Astrocyte of the hippocampus (primary cell): ENCODE results near the gene NRARP.
"Not testable (repeated sequence)": the region's sequence is repeated elsewhere in the genome, so short reads cannot be mapped to it uniquely, and the experiment has no call there.

ENCODE experiments used
- DNase-seq: peaks from one replicate; pipeline ENCODE4 v3.0.0; 2011; ENCODE audit warnings: low read depth, low spot score

NRARP gene, protein sequence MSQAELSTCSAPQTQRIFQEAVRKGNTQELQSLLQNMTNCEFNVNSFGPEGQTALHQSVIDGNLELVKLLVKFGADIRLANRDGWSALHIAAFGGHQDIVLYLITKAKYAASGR

DNA sequence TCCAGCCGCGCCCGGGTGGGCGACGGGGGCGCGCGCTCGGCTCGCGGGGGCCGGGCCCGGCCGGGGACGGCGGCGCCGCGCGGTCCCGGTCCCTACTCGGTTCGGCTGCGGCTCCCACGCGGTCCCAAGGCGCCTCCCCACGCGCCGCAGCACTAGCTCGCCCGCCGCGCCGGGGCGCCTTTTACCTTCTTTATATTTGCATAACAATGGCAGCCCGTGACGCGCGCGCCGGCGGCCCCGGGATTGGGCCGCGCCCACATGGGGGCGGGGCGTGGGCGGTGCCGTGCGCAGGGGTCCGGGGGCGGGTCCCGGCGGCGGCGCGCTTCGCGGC, at the start of gene NRARP:
Gene NRARP, minus strand, starts transcription at position 154 of the 331 bp plus-strand sequence. CDS start 343 bp downstream, outside the sequence.
- peak; percentile 94 for DNase-seq

DNA sequence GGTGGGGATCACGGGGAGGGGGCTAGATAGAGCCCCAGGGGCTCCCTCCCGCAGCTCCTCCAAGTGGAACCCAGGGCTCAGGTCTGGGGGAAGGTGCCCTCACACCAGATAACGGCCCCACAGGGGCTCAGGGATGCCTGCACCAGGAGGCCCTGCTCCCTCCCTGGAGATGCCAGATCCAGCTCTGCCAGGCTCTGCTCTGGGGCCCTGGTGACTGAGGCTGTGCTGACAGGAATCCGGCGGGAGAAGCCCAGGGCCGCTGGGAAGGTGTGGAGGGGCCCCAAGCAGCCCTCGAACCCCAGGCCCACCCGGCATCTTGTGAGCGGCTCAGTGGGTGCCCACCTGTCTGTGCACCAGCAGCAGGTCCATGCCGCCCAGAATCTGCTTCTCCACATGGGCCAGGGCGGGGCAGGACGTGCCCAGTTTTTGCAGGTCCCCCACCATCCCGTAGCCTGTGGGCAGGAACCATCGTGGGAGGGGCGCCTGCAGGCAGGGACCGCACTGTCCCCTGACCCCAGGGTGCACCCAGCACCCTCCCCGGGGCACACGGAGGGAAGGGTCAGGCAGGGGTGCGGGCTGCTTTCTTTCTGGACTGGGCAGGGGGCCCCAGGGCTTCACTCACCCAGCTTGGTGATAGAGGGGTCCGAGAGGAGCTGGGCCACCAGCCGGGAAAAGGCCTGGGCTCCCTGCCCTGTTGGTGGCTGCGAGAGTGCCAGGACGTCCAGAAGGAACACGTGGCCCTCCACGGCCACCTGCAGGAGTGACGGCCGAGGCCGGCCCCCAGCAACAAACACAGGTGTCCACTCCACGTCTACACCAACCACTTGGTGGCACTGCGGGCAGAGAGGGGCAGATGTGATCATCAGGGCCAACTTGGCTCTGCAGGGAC, 48.9 kb upstream of the NRARP start:
- no peak for DNase-seq

DNA sequence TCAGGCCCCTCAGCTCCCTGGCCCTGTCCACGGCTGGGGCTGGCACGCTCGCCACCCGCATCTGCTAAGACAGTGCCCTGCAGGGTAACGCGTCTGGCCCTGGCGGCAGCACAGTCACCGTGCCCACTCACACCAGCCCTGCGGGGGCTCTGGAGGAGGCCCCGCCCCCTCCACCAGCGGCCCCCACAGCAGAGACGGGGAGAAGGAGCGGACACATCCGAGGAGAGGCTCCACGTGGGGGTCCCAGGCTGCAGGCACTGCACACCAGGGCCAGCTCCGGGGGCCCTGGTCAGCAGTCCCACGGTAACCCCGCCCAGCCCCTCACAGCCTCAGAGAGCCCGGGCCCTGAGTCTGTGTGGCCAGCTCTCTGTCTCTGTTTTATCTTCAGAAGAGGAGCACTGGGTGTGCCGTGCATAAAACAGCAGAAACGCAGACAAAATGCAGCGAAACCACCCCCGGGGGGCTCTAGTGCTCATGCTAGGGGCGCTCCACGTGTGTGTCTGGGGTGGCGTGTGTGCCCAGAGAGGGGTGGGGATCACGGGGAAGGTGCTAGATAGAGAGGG, 47.5 kb upstream of the NRARP start:
- DNase-seq = no peak

DNA sequence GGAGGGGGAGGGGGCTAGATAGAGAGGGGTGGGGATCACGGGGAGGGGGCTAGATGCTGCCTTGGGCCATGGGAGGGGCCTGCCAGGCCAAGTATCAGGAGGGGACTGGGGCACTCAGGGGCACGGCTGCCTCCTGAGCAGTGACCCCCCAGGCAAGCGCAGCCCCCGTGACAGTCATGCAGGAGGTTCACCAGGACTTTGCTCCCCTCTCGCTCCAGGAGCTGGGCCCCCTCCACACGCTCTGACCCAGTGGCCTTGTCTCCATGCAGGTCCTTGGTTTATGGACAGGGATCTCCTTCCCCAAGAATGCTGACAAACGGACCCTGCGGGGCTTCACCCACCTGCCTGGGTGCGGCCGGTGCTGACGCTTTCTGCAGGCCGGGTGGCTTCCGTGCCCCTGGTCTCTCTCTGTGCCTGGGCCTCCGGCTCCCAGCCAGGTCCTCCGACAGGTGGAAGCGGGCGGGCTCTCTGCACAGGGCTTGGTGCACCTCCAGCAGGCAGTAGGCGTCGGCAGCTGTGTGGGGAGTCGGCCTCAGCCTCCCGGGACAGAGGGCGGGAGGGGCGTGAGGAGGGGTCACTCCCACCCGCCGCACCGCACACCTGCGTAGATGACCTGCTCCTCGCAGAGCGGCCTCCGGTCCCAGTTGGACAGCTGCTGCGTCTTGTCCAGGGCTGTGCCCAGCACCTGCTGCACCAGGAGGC, 46.8 kb upstream of the NRARP start:
- DNase-seq = no peak

DNA sequence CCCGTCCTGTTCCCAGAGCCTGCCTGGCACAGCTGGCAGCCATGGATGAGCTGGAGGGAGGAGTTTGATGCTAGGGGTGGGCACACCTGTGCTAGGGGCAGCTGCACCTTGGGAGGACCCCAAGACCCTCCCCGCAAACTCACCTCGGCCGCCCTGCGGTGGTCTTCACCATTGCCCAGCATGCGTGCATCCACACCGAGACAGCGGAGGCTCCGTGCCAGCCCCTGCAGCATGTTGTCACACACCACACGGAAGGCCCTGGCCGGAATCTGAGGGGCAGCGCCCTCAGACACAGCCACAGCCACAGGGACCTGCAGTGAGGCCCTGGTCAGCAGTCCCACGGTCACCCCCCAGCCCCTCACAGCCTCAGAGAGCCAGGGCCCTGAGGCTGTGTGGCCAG, 45.9 kb upstream of the NRARP start:
- DNase-seq = no peak

DNA sequence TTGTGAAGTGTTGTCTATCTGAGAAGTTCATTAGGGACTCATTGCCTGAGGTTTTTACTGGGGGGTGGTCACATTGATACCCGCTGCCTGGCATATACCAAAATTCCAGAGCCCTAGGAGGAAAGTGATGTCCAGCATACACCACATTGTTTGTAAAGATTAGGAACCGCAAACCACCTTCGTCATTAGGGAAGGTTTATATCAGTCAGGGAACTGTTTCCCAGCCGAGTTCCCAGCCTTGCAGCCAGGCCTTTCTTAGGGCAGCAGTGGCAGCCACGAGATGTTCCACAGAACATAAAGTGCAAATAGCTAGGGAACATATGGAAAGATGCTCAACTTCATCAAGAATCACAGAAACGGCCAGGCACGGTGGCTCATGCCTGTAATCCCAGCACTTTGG, 40.4 kb upstream of the NRARP start:
- no peak for DNase-seq

DNA sequence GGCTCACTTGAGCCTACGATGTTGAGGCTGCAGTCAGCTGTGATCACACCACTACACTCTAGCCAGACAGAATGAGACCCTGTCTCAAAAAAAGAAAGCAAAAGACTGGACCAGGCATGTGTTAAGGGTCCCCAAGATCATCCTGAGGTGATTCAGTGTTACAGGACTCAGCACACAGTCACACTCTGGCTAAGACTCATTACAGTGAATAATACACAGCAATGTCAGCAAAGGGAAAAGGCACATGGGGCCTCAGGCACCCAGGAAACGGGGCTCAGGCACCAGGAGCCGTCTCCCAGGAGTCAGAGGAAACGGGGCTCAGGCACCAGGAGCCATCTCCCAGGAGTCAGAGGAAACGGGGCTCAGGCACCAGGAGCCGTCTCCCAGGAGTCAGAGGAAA, 39.2 kb upstream of the NRARP start:
- DNase-seq = no peak

DNA sequence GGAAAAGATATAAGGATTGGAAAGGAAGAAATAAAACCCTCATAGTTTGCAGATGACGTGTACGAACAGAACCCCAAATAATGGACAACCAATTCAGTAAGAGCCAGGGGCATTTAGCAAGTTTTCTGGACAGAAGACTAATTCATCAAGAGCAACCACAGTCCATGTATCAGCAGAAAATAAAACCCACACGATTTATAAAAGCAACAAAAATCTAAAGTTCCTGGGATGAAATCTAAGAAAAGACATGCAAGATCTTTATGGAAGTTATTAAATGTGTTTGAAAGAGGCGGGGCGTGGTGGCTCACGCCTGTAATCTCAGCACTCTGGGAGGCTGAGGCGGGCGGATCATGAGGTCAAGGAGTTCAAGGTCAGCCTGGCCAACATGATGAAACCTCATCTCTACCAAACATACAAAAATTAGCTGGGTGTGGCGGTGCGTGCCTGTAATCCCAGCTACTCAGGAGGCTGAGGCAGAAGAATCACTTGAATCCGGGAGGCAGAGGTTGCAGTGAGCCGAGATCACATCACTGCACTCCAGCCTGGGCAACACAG, 37.9 kb upstream of the NRARP start:
- not testable (repeated sequence) for DNase-seq

DNA sequence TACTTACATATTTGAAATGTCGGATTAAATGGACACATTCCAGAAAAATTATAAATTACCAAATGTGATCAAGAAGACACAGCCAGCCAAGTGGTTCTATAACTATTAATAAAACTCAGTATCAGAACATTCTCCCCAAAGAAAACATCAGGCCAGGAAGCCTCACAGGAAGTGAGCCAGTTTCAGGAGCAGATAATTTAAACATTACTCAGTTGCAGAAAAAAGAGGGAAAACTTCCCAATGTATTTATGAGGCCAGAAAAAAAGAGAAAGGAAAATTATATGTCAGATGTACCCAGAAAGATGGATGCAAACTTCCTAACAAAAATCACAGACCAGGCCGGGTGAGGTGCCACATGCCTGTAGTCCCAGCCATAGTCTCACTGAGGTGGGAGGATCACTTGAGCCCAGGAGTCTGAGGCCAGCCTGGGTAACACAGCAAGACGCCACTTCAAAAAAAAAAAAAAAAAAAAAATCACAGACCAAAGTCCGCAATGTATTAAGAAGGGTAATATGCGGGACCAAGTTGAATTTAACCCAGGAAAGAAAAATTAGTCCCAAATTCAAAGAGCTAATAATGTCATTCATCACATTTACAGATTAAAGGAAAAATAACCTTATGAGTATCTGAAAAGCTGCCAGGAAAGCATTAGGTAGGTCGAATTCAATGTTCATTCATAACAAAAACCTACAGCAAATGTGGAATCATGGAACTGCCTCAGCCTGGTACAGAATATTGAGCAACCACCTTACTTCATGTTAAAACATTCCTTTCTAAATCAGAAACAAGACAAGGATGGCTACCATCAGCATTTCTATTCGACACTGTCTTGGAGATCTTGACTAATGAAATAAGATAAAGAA, 37.2 kb upstream of the NRARP start:
- no peak for DNase-seq

DNA sequence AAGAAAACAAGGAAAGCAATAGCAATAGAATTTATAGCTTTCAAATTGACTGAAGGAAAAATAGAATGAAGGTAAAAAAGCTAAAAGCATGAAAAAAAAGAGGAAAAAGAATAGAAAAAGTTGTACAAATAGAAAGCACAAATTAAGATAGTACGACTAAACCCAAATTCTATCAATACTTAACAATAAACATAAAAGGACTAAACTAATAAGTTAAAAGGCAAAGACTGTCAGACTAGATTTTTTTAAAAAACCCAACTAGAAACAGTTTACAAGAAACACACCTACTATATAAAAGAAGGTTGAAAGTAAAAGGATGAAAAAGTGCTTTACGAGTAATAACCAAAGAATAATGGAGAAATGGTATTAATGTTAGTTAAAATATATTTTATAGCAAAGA, 34.7 kb upstream of the NRARP start:
- no peak for DNase-seq

DNA sequence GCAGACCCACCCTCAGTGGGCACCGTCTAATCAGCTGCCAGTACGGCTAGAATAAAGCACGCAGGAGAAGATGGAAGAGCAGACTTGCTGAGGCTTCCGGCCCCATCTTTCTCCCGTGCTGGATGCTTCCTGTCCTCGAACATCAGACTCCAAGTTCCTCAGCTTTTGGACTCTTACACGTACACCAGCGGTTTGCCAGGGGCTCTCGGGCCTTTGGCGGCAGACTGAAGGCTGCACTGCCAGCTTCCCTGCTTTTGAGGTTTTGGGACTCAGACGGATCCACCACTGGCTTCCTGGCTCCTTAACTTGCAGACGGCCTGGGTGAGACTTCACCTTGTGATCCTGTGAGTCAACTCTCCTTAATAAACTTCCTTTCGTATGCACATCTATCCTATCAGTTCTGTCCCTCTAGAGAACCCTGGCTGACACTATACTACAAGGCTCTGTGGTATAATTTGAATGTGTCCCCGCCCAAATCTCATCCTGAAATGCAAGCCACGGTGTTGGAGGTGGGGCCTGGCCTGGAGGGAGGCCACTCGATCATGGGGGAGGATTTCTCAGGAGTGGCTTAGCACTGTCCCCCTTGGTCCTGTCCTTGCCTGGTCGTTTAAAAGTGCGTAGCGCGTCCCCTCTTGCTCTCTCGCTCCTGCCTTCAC, 31.1 kb upstream of the NRARP start:
- no peak for DNase-seq

DNA sequence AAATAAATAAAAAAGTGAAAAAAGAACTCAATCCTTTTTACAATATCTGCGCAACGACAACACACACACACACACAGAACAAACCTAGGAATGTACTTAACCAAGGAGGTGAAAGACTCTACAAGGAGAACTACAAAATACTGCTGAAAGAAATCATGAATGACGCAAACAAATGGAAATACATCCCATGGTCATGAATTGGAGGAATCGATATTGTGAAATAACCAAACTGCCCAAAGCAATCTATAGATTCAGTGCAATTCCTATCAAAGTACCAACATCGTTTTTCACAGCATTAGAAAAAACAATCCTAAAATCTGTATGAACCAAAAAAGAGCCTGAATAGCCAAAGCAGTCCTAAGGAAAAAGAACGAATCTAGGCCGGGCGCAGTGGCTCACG, 29.9 kb upstream of the NRARP start:
- DNase-seq = no peak

DNA sequence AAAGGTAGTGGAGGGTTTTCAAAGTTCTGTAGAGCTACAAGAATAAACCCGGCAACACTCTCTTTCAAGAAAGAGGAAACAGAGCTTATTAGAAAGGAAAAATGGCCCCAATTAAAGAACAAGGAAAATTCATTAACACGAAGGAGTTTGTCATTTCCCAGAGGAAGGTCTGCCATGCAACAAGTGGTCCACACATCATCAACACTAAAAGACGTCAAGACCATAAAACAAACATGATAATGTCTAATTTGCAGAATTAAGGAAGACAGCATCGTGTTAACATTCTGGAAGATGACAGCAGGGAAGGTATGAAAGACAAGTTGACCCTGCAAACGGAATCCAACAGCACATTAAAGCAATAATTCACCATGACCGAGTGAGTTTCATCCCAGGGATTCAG, 28.6 kb upstream of the NRARP start:
- no peak for DNase-seq

DNA sequence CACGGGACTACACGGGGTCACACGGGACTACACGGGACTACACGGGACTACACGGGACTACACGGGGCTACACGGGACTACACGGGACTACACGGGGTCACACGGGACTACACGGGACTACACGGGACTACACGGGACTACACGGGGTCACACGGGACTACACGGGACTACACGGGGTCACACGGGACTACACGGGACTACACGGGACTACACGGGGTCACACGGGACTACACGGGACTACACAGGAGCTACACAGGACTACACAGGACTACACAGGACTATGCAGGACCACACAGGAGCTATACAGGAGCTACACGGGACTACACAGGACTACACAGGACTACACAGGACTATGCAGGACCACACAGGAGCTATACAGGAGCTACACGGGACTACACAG, 27.5 kb upstream of the NRARP start:
- not testable (repeated sequence) for DNase-seq

DNA sequence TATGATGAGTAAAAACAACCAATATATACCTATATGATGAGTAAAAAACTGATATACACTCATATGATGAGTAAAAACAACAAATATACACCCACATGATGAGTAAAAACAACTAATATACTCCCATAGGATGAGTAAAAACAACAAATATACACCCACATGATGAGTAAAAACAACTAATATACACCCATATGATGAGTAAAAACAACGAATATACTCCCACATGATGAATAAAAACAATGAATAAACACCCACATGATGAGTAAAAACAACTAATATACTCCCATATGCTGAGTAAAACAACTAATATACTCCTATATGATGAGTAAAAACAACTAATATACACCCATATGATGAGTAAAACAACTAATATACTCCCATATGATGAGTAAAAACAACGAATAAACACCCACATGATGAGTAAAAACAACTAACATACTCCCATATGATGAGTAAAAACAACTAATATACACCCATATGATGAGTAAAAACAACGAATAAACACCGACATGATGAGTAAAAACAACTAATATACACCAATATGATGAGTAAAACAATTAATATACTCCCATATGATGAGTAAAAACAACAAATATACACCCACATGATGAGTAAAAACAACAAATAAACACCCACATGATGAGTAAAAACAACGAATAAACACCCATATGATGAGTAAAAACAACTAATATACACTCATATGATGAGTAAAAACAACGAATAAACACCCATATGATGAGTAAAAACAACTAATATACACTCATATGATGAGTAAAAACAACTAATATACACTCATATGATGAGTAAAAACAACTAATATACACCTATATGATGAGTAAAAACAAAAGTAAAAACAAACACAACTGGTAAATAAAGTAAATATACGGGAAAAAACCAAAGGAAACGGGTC, 25.8 kb upstream of the NRARP start:
- not testable (repeated sequence) for DNase-seq

DNA sequence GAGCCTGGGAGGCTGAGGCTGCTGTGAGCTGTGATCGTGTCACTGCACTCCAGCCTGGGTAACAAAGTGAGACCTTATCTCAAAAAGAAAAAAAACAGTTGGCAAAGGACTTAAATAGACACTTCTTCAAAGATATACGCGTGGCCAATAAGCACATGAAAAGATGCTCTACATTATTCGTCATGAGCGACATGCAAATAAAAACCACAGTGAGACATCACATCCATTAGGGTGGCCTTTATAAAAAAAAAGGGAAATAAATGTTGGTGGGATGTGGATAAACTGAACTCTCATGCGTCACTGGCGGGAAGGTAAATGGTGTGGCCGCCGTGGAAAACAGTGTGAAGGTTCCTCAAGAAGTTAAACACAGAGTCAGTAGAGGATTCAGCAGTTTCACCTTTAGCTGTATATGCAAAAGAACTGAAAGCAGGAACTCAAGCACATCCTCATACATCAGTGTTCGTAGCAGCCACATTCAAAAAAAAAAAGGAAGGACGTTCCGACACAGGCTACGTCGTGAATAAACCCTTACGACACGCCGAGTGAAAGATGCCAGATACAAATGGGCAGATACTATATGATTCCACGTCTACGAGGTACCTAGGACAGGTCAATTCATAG, 24.5 kb upstream of the NRARP start:
- DNase-seq = no peak

DNA sequence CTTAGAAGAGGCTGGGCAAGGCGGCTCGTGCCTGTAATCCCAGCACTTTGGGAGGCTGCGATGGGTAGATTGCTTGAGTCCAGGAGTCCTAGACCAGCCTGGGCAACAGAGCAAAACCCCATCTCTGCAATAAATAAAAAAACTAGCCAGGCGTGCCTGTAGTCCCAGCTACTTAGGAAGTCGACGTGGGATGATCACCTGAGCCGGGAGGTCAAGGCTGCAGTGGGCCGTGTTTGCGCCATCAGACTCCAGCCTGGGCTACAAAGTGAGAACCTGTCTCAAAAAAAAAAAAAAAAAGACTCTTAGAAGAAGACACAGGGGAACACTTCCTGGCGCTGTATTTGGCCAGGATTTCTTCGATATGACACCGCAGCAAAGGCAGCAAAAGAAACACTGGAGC, 23.7 kb upstream of the NRARP start:
- no peak for DNase-seq

DNA sequence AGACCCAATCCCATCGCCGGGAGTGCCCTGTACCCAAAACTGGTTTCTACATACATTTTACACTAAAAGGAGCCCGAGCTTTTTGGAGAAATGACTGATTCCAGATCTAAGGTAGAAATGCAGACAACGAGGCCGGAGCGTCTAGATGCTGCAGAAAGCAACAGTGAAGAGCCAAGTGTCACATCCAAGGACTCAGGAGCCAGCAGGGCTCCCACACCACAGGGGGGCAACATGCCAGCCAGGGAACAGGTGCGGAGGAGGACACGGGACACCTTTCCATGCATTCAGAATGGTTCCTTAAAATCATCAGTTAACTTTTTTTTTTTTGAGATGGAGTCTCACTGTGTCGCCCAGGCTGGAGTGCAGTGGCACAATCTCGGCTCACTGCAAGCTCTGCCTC, 23.1 kb upstream of the NRARP start:
- no peak for DNase-seq
